AG09319 (cell line): ENCODE results near the gene ANO10.

Experiments used
- DNase-seq: peaks from one replicate; pipeline ENCODE4 v3.0.0-alpha.2; 2010; ENCODE audit warnings: low read depth; ENCODE audit errors: extremely low read depth
- CTCF ChIP-seq: IDR thresholded peaks from 2 replicates; pipeline ENCODE4 v1.5.1; 2011; ENCODE audit warnings: low read depth, mild to moderate bottlenecking, inconsistent platforms, low read length, moderate library complexity

Gene ANO10

DNA sequence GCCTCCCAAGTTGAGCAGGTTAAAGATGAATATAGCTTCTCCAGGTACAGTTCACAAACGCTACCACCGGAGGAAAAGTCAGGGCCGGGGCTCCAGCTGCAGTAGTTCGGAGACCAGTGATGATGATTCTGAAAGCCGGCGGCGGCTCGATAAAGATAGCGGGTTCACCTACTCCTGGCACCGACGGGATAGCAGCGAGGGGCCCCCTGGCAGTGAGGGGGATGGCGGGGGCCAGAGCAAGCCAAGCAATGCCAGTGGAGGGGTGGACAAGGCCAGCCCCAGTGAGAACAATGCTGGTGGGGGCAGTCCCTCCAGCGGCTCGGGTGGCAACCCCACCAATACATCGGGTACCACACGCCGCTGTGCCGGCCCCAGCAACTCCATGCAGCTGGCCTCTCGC, 274.0 kb downstream of the ANO10 start:
- DNase-seq: no peak
- TF ChIP-seq CTCF: no peak

DNA sequence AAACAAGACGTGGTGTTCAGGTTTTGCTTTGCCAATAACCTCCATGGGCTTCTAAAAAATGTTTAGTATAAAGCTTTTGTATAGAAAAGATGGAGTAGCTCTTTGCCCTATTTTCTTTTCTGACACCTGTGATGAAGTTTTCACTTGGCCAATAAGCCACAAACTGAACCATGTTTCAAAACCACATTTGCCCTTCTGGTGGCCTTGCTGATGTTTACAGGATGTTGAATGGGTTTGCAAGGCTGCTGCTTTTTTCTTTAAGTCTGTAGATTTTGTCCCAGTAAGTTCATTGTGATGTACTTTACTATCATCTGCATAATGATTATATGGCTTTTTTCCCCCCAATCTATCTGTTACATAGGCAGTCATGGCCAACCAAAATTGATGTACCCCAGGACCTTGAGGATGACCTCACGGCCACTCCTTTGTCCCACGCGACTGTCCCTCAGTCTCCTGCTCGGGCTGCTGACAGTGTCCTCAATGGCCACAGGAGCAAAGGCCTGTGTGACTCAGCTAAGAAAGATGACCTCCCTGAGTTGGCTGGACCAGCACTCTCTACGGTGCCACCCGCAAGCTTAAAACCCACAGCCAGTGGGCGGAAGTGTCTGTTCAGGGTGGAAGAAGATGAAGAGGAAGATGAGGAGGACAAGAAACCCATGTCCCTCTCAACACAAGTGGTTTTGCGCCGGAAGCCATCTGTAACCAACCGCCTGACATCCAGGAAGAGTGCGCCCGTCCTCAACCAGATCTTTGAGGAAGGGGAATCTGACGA, 274.6 kb downstream of the ANO10 start:
- TF ChIP-seq CTCF: no peak
- DNase-seq: no peak

DNA sequence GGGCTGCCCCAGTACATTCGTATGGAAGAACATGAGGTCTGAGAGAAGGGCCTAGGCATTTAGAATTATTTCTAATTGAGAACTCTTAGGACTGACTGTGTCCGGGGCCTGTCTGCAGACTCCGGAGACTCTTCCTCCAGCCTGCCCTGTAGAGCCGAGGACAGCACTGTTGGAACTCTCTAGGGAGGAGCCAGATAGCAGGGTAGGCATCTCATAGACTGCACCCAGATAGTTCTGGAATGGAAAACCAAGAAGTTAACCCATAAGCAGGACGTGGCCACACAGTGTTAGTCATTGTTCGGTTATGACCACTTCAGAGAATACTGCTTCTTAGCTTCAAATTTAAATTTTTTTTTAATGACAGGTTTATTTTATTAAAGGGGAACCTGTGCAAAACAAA, 275.9 kb downstream of the ANO10 start:
- no peak for DNase-seq

GRCh38 chr3:43345246-43345645, 276.6 kb downstream of the ANO10 start:
- DNase-seq: no peak
- TF ChIP-seq CTCF: no peak

More for the DNA sequence above, 275.9 kb downstream of the ANO10 start:
- TF ChIP-seq CTCF: no peak

- no peak for DNase-seq
- no peak for TF ChIP-seq CTCF
Observed at GRCh38 chr3:43344520-43344919, 277.3 kb downstream of the ANO10 start.

DNA sequence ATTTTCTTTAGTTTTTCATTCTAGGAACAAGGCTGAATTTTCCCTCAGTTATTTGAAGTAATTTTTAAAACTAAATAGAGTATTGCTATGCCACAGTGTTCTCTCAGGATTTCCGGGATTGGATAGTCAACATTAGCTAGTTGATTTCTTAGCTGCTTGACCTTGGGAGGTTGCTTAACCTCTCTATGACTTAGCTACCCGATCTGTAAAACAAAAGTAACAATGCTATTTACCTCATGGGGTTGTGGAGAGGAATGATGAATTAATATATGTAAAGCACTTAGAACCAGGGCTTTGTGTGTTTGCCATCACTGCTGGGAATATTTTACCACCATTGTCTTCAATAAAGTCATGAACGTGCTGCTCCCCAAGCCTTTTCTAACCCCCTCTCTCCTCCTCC, 278.0 kb downstream of the ANO10 start:
- DNase-seq: no peak
- no peak for TF ChIP-seq CTCF

GRCh38 chr3:43343185-43343584, 278.6 kb downstream of the ANO10 start:
- DNase-seq: no peak
- TF ChIP-seq CTCF: no peak
